Activated T-cell treated with anti-CD3 and anti-CD28 coated beads, Interleukin-2, amount 50 U/mL, for 48 hours (primary cell): ENCODE data around the gene UMODL1.
A peak's percentile ranks its signal among the peaks of the same experiment; 100 is the strongest.

ENCODE experiments used
- DNase-seq, 2 experiments: peaks; one replicate each; pipeline ENCODE4 v3.0.0-alpha.2; 2020

The UMODL1 gene

DNA sequence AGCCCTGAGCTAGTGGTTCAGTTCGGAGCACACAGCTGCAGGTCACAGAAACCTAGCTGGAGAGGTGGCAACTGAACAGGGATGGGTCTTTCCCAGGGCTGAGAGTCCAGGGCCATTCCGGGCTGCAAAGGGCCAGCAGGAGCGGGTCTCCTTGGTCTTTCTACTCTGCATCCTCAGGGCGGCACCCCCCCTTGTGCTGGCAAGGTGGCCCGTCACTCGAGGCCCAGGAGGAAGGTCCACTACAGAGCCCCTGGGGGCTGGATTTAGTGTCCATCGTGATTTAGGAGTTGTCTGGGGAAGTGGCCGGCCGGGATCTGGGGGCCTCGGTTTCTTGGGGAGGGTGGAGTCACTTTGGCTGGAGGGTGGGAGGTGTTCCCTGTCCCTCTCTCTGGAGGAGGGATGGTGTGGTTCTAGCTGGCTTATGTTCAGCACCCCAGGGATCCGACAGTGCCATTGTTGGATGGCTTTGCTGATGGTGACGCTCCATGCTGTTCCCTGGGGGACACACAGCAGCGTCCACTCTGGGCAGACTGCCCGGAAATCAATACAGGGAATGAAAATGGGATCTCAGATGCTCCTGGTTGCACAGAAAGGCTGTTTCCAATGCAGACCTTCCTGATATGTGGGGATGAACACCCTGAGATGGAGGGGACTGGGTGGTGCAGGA lies 64.4 kb downstream of the UMODL1 start:
- no peak for DNase-seq

DNA sequence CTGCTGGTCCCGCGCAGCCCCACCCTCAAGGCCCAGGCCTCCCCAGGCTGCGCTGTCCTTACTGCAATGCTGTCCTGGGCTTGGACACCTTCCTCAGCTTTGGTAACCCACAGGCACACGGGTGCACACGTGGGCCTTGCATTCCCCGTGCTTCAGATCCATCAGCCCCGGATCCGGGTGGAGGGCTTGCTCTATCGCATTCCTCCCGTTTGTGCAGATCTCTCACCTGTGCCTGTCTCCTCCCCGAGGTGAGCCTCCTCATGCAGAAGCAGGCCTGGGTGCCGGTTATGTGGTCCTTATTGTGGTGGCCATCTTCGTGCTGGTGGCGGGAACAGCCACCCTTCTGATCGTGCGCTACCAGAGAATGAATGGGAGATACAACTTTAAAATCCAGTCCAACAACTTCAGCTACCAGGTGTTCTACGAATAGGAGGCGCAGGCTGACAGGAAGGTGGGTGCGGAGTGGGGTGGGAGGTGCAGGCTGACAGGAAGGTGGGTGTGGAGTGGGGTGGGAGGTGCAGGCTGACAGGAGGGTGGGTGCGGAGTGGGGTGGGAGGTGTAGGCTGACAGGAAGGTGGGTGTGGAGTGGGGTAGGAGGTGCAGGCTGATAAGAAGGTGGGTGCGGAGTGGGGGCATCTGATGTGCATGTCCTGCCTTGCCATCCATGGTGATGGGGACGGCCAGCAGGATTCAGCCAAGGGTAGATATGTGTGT lies 66.2 kb downstream of the UMODL1 start:
- no peak for DNase-seq

DNA sequence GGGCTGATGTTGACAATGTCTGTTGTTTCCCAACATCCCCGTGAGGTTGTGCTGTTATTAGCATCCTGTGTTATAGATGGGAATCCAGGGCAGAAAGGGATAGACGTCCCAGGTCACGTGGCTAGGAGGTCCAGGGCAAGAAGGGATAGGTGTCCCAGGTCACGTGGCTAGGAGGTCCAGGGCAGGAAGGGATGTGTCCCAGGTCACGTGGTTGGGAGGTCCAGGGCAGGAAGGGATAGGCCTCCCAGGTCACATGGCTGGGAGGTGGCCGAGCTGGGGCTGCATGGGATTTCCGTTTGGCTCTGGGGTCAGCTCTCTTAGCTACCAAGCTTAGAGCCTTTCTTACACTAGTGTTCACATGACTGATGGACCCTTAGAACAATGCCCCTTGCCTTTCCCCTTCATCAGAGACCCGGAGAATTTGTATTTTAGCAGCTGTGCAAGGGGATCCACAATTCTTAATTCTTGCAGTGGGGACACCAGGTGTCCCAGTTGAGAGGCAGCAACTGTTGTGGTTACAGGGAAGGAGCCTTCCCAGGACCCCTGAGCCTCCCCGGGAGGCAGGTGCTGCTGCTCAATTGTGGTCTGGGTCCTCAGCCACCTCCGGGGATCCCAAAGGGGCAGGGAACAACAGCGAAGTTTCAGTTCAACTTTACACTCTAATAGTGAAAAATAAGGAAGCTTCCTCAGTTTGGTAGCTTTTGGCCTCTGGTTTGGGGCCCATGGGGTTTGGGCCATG lies 69.2 kb downstream of the UMODL1 start:
- no peak for DNase-seq

DNA sequence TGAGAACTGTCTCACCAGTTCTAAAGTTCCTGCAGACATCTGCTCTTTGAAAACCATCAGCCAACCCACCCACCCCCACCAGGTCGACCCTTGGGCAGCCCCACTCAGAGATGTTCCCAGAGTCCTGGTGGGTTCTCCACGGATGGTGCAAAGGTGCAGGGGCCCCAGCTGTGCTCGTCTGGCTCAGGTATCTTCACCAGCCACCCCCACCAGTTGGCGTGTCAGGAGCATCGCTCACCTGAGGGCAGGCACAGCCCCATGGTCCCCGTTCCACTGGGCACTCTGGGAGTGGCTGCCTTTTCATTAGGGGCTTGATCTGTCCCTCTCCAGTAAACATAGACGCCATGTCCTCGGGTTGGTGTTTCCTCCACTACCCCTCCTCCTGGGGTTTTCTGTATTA lies 70.5 kb downstream of the UMODL1 start:
- no peak for DNase-seq

DNA sequence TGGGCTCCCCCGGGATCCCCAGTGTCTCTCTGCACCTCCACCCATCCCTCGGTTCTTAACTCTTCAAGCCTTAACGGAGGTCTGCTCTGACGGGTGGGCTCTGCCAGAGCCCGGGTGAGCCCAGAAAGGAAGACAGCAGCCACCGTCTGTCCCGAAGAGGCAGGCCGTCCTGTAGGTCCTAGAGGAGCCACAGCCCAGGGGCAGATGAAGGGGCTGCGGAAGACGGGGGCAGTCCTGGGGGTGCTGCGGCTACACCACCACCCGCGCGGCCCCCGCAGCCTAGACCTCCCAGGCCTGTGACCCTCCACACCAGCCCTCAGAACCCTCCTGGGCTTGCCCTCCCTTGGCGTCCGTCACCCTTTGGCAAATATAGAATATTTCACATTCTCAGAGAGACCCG lies 71.0 kb downstream of the UMODL1 start:
- no peak for DNase-seq

DNA sequence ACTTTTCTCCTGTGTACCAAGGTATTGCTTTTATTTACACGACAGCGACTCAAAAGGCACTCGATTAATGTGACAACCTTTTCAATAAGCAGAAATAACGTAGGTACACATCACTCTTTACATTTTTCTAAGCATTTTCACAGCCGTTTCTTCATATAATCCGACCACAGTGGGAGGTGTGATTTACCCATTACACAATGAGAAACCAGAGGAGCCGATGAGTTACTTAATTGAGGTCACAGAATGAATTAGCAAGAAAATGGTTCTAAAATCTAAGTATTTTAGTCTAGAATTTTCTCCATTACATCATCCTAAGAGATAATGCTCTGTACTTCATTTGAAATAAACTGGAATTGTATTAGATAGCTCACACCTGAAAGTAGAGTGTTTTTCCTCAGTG lies 71.5 kb downstream of the UMODL1 start:
- no peak for DNase-seq

DNA sequence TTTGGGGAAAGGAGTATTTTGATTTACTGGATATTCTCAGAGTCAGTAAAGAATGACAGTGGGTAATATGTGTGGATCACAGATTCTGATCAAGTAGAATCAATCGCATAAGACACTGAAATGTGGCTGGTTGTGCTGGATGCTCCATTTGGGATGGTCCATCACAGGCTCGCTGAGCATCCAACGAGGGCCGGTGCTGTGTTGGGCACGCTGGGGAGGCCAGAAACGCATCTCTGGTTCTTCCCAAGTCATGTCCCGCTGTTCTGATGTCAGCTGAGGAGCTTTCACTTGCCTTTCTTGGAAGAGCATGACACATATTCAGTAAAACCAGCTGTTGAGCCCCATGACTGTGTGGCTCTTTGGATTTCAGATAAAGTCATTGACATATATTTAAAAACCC lies 72.0 kb downstream of the UMODL1 start:
- DNase-seq, result no peak

DNA sequence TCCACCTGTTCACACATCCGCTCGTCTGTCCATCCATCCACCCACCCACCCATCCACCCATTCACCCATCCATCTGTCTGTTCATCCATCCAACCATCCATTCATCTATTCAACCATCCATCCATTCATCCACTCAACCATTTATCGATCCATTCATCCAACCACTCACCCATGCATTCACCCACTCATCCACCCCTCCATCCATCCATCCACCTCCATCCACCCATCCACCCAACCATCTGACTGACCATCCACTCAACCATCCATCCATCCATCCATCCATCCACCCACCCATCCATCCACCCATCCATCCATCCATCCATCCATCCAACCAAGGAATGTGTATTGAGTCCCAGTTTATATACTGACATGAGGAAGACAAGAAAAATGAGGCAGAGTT lies 73.1 kb downstream of the UMODL1 start:
- no peak for DNase-seq

DNA sequence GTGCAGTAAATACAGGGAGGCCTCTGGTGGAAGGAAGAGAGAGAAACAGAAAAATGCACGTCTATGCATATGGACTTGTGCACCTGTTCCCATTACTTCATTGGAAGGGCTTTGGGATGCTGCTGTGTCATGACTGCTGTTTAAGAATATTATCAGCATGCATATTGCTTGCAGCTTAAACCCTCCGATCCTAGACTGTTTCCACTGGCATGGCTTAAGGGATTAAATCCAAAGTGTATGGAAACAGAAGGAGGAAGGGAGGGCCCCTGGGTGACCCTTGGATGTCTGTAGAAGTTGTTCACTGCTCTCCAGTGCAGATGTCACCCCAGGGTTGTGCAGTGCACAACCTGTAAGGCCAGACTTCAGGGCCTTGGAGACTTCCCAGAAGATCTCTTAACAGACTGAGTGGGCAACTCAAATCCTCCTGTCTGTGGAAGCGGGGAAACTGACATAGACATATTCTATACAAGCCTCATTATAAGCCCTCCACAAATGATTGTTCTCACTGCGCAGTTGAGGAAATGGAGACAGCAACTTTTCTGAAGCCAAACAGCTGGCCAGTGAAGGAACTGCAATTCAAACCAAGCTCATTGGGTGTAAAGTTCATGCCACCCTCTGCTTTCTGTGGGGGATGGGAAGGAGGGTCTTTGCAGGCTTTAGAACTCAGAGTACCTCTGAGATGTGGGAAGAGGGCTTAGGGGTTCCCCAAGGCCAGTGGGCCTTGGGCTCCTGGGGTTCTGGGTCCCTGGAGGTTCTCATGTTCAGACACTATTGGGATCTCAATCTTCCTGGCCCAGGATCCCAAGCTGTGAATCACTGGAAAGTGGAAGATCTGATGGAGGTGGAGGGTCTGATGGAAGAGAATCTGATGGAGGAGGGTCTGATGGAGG lies 73.8 kb downstream of the UMODL1 start:
- no peak for DNase-seq

DNA sequence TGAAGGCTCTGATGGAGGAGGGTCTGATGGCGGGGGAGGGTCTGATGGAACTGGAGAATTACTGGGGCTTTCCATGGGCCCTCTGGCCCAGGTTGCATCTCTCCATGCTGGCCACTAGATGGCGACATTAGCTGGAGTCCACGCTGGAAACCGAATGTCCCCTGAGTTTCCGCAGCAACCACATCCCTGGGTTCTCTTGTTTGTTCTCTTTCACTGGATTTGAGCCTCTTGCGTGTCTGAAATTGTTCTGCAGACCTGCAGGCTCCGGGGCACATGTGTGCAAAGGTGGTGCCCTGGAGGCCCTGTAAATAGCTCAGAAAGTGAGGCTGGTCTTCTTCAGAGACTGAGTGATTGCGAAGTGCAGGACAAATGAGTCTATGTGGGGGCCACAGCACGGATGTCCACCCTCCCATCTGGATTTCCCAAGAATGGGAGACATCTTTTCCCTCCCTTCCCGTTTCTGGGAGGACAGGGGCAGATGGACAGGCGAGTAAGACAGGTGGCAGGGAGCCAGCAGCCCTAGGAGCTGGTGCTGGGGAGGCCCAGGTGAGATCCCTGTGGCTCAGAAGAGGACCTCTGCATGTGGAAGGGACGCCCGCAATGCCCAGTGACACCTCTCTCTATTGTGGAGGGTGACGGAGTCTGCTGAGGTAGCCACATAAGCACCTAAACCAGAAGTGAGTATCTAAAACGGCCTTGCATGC lies 74.6 kb downstream of the UMODL1 start:
- DNase-seq, result peak; percentile 69 to 76

DNA sequence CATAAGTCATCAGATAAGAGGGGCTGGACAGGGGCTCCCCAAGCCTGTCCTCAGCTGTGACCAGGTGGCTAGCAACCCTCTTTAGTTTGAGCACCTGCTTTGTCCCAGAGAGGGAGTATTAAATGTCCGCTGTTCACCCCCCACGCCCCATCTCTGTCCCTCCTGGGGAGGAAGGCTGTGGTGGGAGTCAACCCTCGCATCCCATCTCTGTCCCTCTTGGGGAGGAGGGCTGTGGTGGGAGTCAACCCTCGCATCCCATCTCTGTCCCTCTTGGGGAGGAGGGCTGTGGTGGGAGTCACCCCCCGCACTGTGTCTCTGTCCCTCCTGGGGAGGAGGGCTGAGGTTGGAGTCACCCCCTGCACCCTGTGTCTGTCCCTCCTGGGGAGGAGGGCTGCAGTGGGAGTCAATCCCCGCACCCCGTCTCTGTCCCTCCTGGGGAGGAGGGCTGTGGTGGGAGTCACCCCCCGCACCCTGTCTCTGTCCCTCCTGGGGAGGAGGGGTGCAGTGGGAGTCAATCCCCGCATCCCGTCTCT lies 75.2 kb downstream of the UMODL1 start:
- DNase-seq, result no peak

DNA sequence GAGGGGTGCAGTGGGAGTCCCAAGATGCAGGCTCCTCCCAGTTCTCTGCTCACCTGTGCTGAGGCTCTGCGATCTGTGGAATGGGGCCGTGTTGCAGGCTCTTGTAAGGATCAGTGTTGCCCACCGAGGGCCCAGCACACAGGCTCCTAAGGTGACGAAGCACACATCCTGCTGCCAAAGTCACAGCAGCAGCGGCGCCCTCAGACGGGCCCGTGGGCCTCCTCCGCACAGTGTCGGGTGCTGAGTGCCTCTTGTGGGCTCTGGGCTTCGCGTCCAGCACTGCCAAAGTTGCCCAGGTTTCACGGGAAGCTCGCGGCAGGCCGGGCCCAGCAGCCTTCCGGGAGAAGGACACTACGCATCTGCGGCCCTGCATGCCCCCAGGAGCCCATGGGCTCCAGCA lies 75.7 kb downstream of the UMODL1 start:
- DNase-seq, result no peak

DNA sequence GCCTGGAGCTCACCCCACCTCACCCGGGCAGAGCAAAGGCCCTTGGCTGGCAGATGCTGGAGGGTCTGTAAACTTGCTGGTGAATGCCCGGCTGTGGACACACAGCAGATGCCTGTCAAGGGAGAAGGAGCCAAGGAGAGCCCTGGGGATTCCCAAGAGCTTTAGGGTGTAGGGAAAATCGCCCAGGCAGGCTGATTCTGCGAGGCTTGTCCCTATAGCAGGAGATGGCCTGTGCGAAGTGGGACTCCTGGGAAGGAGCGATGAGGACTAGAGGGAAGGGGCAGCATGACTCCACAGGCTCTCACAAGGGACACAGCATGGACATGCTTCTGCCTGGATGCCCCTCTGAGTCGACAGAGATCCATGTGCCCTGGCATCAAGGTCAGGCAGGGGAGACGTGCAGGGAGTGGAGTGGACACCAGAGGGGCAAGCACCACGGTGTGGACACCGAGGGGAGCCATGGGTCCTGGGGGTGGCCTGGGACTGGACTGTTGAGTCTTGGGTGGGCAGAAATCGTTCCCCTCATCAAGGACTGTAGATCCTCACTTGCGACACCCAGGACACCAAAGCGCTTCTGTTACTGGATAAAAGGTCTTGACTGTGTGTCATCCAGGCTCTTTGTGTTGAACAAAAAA lies 76.4 kb downstream of the UMODL1 start:
- DNase-seq, result no peak

DNA sequence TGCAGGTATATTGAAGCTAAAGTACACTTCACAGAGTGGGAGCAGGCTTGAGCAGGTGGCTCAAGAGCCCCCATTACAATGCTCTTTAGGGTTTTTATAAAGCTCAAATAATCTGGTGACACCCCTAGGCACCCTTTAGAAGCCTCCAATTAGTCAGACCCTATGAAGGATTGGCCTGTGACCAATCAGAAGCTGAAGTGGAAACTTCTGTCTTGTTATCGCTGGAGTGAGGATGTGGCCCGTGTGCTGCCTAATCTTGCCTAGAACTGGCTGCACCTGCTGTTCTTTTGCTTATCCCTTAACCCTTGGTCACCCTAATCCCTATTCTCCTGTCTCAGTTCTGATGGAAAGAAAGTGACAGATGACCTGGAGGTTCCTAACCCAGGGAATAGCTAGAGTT lies 77.0 kb downstream of the UMODL1 start:
- no peak for DNase-seq

DNA sequence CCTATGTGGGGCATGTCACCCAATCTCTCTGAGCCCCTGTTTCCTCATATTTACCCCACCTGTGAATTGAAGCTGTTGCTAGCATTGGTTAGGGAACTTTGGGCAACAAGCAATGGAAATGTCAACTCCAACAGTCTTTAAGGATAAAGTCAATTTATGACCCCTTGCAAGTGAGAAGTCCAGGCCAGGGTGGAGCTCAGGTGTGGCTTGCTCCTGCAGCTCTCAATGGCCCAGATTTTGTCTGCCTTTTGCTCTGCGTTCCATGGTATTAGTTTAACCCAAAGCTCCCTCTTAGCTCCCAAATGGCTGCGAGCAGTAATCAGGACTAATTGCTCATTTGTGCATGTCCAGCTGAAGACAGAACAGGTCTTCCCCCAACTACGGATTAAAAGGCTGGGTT lies 77.5 kb downstream of the UMODL1 start:
- no peak for DNase-seq

DNA sequence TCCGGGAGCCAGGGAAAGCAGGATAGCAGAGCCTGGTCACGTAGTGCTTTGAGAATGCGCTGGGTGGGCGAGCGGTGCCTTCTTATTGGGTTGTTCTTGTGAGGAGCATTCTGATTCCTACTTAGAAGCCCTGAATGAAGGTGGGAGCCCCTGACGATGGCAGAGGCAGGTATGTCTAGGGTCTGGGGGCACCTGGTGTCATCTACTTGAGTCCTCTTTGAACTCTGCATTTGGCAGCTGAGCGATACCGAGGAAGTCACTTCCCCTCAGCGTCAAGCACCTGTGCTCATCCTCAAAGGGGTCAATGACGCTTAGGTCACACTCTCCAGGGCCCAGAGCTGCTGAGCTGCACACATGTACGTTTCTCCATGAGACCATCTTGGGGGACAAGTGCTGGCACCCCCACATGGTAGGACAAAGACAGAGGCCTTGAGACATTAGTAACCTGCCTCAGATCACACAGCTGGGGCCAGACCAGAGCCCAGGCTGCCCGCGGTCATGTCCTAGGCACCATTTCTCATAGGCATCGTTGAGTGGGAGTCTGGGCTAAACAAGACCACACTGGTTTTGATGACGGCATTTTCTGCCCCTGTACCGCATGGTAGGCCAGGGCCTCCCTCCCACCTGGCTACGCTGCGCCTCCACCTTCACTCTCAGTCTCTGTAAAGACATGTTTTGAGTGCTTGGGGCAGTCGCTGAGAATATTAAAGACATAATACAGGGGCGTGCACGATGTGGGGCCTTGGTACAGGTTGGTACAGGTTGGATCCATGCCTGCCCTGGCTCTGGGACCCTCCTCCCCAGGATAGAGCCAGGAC lies 78.7 kb downstream of the UMODL1 start:
- no peak for DNase-seq

DNA sequence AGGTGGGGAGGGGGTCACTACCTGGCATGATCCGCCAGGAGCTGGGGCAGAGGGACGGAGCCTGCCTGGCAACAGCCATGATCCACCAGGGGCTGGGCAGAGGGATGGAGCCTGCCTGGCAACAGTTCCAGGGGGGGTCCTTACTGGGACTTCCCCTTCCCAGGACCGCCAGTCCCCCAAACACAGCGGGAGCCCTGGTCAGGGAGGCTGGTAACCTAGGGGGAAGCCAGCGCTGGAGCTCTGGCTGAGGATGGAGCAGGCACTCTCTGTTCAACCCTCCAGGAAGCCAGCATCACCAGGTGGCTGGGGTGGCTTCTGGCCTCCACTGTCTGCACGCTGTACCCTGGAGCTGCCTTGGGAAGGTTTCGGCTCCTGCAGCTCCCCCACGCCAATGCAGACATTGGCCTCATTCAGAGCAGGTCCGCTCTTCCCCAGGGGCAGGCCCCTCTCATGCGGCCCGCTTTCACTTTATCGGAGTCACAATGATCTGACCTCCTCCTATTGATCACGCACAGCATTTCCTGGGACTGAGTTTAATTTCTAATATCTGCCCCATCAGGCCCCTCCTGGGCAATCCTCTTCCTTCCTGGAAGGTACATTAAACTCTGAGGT lies 79.5 kb downstream of the UMODL1 start:
- DNase-seq, result no peak

DNA sequence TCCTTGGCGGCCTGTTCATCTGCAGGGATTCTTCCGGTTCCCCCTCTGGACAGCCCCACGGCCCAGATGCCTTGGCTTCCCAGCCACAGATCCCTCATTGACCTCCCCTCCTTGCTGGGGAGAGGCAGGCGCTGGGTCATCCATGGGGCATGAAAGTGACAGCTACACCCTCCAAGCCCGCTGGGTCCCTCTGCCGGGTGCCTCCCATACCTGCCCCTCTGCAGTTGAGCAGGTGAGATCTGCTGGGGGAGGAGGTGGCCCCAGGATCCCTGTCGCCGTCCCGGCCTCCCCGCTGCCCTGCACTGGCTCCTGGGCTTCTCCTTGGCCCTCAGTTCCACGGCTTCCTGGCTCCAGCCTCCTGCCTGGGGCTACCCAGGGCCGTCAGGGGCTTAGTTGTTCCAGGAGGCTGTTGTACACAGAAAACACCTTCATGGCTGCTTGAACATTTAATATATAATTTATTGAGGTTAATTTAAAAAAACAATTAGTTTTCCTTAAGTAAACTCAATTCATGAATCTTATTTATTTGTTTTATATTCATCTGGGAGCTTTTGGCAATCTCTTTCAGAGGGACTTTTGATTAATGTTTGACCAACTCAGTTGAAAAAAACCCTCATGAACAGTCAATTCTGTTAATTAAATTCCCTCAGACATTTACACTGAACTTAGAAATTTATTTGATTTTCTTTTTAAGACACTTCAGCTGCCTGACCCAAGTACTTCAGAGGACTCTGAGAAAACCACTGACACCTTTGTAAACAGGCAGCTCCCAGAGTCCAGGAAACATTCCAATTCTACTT lies 80.2 kb downstream of the UMODL1 start:
- no peak for DNase-seq

DNA sequence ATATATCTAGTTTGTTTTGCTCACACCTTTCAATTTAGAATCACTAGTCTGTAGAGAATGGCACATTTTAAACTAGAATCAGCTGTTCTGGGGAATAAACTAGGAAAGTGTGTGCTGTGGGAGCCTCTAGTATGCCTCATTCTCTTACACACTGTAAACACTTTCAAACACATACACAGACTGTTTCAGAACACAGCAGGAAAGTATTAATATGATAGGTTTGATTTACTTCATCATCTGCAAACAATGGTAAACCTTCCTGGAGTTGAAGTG lies 80.8 kb downstream of the UMODL1 start:
- no peak for DNase-seq
